HFF-Myc (cell line): ENCODE data around the gene BPNT1.

Experiments used
- DNase-seq: peaks from one replicate; pipeline ENCODE4 v3.0.0-alpha.2; 2011; ENCODE audit warnings: low read depth; ENCODE audit errors: extremely low read depth
- H3K4me3 ChIP-seq: replicated peaks from 2 replicates; pipeline ENCODE4 v1.5.1; 2011; ENCODE audit warnings: low read depth, mild to moderate bottlenecking, control low read depth, low read length
- TF ChIP-seq, protein P1 (sequence below): IDR thresholded peaks from 2 replicates; pipeline ENCODE4 v1.5.1; 2012; ENCODE audit warnings: mild to moderate bottlenecking, low read depth, low read length, control low read depth; ENCODE audit errors: missing control alignments

BPNT1 gene

GRCh38 chr1:220031287-220031686 is 58.3 kb downstream of the BPNT1 start:
- H3K4me3 ChIP-seq: no peak overlapping the region
- TF ChIP-seq, protein P1, sequence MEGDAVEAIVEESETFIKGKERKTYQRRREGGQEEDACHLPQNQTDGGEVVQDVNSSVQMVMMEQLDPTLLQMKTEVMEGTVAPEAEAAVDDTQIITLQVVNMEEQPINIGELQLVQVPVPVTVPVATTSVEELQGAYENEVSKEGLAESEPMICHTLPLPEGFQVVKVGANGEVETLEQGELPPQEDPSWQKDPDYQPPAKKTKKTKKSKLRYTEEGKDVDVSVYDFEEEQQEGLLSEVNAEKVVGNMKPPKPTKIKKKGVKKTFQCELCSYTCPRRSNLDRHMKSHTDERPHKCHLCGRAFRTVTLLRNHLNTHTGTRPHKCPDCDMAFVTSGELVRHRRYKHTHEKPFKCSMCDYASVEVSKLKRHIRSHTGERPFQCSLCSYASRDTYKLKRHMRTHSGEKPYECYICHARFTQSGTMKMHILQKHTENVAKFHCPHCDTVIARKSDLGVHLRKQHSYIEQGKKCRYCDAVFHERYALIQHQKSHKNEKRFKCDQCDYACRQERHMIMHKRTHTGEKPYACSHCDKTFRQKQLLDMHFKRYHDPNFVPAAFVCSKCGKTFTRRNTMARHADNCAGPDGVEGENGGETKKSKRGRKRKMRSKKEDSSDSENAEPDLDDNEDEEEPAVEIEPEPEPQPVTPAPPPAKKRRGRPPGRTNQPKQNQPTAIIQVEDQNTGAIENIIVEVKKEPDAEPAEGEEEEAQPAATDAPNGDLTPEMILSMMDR: no peak
- DNase-seq: no peak

DNA sequence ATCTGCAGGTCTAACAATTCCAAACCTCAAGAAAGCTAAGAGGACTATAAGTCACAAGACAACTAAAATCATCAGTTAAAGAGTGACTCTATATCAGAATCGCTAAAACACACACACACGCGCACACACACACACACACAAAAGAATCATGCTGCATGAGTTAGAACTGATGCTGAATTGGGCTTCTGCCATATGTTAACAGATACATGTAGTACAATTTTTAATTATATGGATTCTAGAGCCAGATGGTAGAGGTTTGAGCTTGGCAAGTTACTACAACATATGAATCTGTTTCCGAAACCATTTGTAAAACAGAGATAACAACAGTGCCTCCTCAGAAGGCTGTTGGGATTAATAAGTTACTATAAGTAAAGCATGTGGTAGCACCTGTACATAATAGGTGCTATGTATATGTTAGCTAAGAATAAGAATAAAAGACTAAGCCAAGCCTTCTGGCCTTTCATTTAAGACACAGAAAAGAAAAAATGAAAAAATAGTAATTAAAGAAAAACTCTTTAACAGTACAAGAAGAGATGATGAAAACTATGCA is 61.2 kb downstream of the BPNT1 start:
- TF ChIP-seq, protein P1: no peak
- DNase-seq: no peak
- H3K4me3 ChIP-seq: no peak overlapping the region

- H3K4me3 ChIP-seq: no peak overlapping the region
- DNase-seq: no peak
- TF ChIP-seq, protein P1: no peak
These were observed 70.5 kb downstream of the BPNT1 start for GRCh38 chr1:220019071-220019470.

DNA sequence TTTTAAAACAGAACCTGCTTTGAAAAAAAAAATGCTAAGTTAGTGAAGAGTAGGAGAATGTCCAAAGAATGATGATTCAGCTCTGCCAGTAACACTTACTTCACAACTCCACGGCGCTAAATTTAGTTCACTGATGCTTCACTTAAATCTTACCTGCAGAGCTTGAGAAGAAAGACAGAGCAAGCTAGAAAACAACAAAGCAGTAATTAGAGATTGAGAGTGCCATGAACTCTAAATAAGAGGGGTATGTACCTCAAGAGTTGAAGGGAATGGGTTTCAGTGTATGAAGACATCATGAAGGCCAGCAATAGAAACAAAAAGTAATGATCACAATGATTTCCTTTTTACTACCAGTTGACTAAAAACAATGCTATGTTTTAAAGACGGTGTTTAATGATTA is 76.1 kb downstream of the BPNT1 start:
- TF ChIP-seq, protein P1: no peak
- DNase-seq: no peak
- no peak overlapping the region for H3K4me3 ChIP-seq

DNA sequence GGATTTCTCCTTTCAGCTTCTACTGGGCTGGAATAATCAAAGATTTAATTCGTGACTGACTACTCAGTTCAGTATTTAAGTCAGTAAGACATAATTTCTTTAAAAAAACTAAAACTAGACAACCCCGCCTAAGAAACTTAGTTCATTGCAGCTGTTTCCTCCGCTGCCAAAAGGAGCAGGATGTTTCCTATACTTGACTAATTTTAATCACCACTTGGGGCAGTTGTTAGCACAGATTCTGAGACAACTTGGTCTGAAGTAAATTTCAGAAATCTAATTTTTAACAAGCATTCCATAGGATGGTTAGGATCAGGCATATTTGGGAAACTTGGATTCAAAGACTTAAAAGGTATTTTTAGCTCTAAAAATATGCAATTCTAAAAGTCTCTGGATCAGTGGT is 77.3 kb downstream of the BPNT1 start:
- DNase-seq: no peak
- H3K4me3 ChIP-seq: no peak overlapping the region
- TF ChIP-seq, protein P1: no peak

GRCh38 chr1:220011620-220012019 is 78.0 kb downstream of the BPNT1 start:
- TF ChIP-seq, protein P1: no peak
- no peak overlapping the region for H3K4me3 ChIP-seq
- no peak for DNase-seq
